ENCODE results near the gene PECR.
"Not testable (repeated sequence)": the region's sequence is repeated elsewhere in the genome, so short reads cannot be mapped to it uniquely, and the experiment has no call there.

The PECR gene

DNA sequence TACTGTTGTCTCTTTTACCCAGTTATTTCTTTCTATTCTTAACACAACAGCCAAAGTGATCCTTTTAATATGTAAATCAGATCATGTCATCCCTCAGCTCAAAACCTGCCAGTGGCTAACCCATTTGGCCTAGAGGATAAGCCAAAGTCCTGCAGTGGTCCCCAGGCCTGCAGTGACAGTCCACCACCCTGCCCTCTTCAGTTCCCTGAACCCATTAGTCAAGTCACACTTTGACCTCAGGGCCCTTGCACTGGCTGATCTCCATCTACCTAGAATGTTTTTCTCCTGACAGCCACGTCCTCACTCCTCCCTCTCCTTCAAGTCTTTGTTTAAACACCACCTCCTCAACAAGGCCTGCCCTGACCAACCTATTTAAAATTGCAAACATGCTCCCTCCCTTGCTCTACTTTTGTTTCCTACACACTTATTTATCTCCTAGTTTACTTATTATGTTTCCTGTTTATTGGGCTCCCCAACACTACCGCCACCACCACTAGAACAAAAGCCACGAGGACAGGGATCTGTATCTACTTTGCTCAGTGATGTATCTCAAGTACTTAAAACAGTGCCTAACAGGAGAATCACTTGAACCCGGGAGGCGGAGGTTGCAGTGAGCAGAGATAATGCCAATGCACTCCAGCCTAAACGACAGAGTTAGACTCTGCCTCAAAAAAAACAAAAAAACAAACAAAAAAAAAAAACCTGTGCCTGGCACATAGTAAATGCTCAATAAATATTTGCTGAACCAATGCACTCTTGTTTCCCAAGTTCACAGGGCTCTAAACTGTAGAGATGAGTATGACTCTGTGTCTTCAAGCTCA lies 77.5 kb downstream of the PECR start:
- DNase-seq (ENCODE audit: low read depth in 2 of 3, low spot score in 1 of 3): no peak

DNA sequence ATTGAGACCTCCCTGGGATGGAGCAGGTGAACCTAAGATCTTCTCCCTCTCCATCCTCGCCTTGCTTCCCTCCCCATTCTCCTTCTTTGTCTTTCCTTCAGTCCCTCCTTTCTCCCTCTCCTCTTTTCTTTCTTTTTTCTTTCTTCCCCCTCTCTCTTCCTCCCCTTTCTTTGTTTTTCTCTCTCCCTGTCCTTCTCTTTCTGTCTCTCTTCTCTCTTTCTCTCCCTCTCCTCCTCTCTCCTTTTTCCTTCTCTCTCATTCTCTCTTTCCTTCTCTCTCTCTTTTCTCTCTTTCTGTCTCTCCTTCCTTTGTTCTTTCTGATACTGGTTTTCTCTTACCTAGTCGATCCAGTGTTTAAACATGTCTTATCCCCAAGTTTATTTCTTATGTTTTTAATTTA lies 78.9 kb downstream of the PECR start:
- no peak for DNase-seq (ENCODE audit: low read depth in 2 of 3, low spot score in 1 of 3)

- no peak for DNase-seq (ENCODE audit: low read depth in 2 of 3, low spot score in 1 of 3)
Measured at GRCh38 chr2:216002101-216002678, 79.4 kb downstream of the PECR start.

GRCh38 chr2:216001216-216002100 lies 80.2 kb downstream of the PECR start:
- no peak for DNase-seq (ENCODE audit: low read depth in 2 of 3, low spot score in 1 of 3)

- DNase-seq (ENCODE audit: low read depth in 2 of 3, low spot score in 1 of 3): no peak
Measured at GRCh38 chr2:215998636-215999035, 83.0 kb downstream of the PECR start.

DNA sequence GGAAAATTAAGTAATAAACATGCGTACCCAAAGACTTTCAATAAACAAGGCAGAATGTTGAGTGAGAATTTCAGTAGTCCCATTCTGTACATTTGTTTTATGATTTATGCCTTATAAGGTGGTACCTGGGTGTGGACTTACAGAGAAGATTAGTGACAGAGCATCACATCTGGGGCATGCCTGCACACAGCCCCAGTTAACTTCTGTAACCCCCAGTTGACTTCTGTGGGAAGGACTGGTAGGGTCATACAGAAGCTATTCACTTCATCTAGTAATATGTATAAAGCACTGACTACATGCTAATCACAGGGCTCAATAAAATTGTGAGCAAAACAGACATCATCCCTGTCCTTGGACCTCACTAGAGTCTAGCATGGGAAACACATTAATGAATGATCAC lies 84.4 kb downstream of the PECR start:
- no peak for DNase-seq (ENCODE audit: low read depth in 2 of 3, low spot score in 1 of 3)

GRCh38 chr2:215994911-215995310 lies 86.7 kb downstream of the PECR start:
- no peak for DNase-seq (ENCODE audit: low read depth in 2 of 3, low spot score in 1 of 3)

DNA sequence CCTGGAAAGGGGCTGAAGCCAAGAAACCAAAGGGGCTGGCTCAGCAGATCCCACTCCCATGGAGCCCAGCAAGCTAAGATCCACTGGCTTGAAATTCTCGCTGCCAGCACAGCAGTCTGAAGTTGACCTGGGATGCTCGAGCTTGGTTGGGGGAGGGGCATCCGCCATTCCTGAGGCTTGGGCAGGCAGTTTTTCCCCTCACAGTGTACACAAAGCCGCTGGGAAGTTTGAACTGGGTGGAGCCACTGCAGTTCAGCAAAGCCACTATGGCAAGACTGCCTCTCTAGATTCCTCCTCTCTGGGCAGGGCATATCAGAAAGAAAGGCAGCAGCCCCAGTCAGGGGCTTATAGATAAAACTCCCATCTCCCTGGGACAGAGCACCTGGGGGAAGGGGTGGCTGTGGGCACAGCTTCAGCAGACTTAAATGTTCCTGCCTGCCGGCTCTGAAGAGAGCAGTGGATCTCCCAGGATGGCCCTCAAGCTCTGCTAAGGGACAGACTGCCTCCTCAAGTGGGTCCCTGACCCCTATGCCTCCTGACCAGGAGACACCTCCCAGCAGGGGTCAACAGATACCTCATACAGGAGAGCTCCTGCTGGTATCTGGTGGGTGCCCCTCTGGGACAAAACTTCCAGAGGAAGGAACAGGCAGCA lies 92.9 kb downstream of the PECR start:
- DNase-seq (ENCODE audit: low read depth in 2 of 3, low spot score in 1 of 3): not testable (repeated sequence)

Data from stimulated activated CD4-positive, alpha-beta T cell treated with anti-CD3 and anti-CD28 coated beads, Interleukin-12 subunit alpha, Interleukin-12 subunit beta, amount 100 ng/mL, for 48 hours (primary cell).